GM21360 (cell line): ENCODE measurements around the gene METTL26.

Experiments used
- ATAC-seq: cut with Tn5 transposase; IDR thresholded peaks from one replicate; pipeline ENCODE4 v1.9.1; 2021; ENCODE audit warnings: mild to moderate bottlenecking, moderate library complexity; ENCODE audit not compliant: unreplicated experiment

Gene METTL26

DNA sequence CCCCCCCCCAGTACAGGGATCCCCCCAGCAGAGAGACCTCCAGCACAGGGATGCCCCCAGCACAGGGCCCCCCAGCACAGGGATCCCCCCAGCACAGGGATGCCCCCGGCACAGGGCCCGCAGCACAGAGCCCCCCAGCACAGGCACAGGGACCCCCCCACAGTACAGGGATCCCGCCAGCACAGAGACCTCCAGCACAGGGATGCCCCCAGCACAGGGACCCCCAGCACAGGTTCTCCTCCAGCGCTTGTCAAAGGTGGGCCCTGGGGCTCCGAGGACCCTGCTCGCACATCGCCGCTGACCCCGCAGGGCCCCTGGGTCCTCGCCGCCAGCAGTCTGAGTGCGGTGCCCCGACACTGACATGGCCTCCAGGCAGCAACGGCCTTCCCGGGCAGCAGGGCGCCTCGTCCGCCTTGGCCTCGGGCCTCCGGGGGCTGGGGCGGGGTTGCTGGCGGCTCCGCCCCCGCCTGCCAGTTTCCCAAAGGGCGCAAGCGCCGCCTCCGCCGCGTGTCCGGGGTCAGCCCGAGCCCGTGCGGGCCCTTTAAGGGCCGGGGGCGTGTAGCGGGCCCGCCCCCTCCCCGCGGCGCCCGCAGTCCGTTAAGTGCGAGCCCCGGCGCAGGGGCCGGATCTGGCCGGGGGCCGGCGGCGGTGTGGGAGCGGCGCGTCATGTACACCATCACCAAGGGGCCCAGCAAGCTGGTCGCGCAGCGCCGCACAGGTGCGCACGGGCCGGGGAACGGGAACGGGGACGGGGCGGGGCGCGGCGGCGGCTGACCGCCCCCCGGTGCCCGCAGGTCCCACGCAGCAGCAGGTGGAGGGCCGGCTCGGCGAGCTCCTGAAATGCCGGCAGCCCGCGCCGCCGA, 5.5 kb upstream of the METTL26 start, which contains the start of gene MCRIP2:
MCRIP2 (plus strand) TSS at position 503 of the 863 bp plus-strand sequence; CDS start at position 667, 164 bp downstream.
- peak; percentile 35 for ATAC-seq

DNA sequence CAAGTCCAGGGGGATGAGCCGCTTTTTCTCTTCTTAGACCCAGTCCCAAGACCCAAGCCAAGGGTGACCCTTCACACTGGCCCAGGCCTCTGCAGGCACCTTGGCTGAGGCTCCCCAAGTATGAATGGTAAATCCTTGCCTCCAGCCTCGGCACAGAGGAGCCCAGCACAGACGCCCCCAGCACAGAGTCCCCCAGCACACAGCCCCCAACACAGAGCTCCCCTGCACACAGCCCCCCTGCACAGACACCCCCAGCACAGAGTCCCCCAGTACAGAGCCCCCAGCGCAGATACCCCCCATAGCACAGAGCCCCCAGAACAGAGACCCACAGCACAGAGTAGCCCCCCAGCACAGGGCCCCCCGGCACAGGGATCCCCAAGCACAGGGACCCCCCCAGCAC, 4.5 kb upstream of the METTL26 start:
- no peak for ATAC-seq

DNA sequence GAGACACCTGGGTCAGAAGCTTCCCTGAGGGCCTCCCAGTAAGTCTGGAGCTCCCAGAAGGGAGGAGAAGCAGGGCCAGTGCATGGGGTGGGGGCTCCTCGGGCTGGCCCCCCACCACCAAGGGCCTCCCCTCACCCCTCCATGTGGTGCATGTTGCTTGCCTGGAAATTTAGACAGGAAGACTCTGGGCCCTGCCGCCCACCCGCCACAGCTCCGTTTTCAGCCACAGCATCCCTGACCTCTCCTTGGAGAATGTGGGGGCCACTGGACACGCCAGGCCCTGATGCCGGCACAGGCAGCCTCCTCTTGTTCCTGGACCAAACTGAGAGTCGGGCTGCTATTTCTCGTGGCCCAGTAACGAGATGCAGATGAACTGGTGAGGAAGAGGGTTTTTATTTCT, 2.7 kb upstream of the METTL26 start:
- ATAC-seq = no peak

- ATAC-seq = no peak
These were observed 2.0 kb upstream of the METTL26 start for GRCh38 chr16:638034-638543.

- peak; percentile 4 for ATAC-seq
These were observed 1.2 kb upstream of the METTL26 start for GRCh38 chr16:637081-638018.

DNA sequence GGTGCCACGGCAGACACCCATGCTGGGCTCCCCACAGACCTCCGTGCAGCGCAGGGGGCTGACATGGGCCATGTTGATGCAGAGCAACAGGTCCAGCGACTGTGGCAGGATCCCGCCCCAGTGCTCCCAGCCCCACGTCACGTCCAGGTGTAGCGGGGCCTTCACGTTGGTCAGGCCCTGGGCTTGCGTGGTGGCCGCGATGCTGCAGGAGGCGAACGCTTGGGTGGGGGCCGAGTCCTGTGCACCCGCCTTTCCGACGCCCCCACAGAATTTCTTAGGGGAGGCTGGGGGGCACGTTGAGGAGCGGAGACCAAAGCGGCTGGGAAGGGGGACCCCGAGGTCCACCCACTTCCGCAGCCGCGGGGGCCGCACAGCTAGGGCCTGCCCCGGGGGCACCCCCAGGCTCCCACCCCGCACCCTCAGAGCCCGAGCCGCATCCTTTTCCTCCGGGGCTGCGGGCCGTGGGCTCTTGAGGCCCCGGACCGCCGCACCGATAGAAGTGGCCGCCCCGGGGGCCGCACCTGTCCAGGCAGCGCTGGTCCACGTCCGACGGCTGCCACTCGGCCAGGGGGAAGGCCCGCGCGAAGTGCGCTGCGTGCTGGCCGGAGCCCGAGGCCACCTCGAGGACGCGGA, 416 bp downstream of the METTL26 start:
- peak; percentile 12 for ATAC-seq

GRCh38 chr16:634996-635395, 1.1 kb downstream of the METTL26 start:
- no peak for ATAC-seq

DNA sequence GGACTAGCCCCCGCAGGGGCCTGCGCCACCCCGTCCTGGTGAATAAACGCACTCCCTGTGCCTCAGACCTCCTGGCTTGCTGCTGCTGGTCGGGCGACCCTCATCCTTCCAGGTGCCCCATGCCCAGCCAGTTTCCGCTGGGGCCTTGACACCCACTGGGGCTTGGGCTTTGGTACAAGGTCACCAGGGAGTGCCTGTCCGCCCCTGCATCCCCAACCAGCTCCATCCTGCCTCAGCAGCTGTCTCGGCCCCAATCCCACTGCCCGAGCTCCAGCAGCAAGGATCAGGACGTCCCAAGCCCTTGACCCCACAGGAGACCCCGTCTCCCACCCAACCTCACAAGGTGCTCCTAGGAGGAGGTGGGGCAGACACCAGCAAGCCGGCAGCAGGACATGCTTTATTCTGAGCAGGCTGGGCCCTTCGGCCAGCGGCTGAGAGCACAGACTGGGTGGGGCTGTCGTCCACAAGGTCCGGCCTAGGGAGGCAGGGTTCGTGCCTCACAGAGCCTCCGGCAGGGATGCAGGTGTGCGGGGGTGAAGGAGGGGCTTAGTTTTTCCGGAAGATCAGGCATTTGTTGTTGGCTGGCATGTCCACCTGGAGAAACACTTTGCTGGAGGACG, 1.9 kb downstream of the METTL26 start:
- ATAC-seq = no peak

DNA sequence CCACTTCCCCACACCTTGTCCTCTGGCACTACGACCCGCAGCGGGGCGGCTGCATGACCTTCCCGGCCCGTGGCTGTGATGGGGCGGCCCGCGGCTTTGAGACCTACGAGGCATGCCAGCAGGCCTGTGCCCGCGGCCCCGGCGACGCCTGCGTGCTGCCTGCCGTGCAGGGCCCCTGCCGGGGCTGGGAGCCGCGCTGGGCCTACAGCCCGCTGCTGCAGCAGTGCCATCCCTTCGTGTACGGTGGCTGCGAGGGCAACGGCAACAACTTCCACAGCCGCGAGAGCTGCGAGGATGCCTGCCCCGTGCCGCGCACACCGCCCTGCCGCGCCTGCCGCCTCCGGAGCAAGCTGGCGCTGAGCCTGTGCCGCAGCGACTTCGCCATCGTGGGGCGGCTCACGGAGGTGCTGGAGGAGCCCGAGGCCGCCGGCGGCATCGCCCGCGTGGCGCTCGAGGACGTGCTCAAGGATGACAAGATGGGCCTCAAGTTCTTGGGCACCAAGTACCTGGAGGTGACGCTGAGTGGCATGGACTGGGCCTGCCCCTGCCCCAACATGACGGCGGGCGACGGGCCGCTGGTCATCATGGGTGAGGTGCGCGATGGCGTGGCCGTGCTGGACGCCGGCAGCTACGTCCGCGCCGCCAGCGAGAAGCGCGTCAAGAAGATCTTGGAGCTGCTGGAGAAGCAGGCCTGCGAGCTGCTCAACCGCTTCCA, 2.6 kb downstream of the METTL26 start:
- no peak for ATAC-seq

GRCh38 chr16:632486-633335, 3.4 kb downstream of the METTL26 start:
- no peak for ATAC-seq

DNA sequence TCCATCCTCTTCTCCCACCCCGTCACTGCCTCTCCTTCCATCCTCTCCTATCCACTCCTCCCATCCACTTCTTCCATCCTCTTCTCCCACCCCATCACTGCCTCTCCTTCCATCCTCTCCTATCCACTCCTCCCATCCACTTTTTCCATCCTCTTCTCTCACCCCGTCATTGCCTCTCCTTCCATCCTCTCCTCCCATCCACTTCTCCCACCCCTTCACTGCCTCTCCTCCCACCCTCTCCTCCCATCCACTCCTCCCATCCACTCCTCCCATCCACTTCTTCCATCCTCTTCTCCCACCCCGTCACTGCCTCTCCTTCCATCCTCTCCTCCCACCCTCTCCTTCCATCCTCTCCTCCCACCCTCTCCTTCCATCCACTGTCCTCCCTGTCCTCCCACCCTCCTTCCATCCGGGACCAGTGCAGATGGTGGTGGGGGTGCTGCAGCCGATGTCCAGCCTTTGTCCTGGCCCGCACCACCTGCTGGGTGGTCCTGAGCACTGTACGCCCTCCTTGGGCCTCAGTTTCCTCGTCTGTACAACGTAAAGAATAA, 4.2 kb downstream of the METTL26 start:
- ATAC-seq = no peak

DNA sequence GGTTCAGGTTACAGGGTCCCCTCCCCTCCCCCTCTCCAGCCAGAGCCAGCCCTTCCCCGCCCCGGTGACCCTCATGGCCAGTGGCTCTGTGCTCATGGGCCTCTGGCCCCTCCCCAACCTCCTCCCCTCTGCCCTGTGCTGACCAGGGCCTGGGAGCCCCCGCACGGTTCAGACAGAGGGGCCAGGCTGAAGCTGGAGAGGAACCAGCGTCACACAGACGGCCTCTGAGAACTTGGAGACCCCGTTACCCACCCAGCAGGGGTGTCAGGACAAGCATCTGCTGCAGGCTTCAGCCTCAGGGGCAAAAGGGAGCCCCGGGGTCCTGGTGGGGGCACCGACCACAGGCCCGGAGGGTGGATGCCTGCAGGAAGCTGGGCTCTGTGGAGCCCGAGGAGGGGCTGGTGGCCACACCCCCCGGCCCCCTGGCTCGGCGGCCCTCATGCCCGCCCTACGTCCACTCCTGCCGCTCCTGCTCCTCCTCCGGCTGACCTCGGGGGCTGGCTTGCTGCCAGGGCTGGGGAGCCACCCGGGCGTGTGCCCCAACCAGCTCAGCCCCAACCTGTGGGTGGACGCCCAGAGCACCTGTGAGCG, 5.2 kb downstream of the METTL26 start, which contains the start of gene WFIKKN1:
WFIKKN1 (plus strand) TSS at position 171 of the 591 bp plus-strand sequence; CDS start at position 440, 269 bp downstream.
- no peak for ATAC-seq

GRCh38 chr16:630249-630814, 5.8 kb downstream of the METTL26 start:
- ATAC-seq = no peak

DNA sequence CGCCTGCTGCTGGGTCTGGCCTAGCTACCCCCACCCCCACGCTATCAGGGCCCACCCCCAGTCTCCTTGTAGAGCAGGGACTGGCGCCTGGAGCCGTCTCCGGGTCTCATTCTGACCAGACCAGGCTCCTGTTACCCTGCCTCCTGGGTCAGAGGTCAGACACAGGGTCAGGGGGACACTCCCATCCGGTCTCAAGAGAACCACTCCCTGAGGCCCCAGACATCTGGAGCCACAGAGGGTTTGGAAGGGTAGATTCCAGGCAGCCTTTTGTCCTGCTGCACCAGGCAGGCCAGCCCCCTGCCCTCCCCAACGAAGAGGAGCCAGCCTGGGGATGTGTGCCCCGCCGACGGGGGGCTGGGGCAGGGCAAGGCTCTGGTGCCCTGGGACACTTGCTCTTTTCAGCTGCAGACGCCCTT, 6.3 kb downstream of the METTL26 start:
- no peak for ATAC-seq

DNA sequence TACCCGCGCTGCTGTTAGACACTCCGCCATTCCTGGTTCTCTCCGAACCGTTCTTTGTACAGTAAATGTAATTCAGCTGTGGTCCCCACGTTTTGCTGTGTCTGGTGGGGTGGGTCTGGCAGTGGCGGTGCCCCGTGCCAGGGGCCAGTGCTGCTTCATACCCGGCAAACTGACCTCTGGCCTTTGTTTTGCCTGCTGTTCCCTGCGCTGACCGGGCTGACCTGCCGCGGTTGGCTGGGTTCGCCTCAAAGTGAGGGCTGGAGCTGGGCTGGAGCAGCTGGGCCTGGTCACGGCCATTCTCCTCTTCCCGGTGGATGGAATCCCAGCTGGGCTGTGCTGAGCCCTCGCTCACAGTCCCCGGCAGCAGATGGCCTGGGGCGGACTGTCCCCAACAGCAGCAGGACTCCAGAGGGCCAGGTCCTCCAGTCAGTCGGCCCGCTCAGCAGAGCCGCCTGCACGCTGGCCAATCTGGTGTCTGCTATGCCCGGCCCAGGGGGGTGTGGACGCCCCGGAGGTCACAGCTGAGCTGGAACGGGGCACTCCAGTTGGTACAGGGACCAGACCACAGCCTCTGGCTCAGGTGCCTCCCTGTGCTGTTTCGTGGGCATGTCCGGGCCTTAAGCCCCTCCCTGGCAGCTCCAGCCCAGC, 6.8 kb downstream of the METTL26 start:
- no peak for ATAC-seq

- no peak for ATAC-seq
These were observed 7.6 kb downstream of the METTL26 start for GRCh38 chr16:628321-629061.
